Measurements from ENCODE around the gene HMG20A.
"Not testable (repeated sequence)": the region's sequence is repeated elsewhere in the genome, so short reads cannot be mapped to it uniquely, and the experiment has no call there.

The HMG20A gene

DNA sequence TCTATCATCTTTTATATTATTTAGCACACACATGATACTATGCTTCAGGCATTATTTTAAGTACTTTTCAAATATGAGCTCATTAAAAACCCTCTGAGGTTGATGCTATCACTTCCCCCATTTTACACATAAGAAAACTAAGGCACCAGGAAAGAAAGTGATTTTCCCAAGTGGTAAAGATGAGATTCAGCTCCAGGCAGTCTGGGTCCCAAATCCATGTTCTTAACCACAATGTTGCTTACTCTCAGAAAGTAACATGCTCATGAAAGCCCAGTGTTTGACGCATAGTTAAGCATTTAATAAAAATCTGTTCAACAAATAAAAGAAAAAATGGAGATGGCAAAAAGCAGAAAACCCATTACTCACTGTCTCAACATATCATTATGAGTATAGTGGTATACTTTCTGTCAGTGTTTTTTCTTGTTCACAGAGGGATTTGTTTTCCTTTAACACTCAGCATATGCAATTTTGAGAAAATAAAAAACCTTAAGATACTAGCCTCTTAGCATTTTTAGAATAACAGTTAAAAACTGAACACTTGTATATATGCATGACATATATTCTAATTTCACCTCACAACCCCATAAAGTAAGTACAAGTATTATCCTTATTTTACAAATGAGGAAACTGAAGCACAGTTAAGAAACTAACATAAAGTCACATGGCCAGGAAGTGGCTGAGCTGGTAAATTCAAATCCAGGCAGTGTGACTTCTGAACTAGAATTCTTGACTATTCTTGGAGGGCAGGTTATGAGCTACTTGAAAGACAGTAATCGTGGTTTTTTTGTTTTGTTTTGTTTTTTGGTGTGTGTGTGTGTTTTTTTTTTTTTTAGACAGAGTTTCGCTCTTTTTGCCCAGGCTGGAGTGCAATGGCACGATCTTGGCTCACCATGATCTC, 11.2 kb upstream of the HMG20A start:
- DNase-seq = no peak

DNA sequence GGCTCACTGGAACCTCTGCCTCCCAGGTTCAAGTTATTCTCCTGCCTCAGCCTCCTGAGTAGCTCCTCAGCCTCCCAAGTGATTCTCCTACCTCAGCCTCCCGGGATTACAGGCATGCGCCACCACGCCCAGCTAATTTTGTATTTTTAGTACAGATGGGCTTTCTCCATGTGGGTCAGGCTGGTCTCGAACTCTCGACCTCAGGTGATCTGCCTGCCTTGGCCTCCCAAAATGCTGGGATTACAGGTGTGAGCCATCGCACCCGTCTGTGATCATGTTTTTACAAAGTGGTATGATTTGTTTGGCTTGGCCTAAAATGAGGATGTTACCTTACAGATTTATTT, 10.6 kb upstream of the HMG20A start:
- DNase-seq = not testable (repeated sequence)

DNA sequence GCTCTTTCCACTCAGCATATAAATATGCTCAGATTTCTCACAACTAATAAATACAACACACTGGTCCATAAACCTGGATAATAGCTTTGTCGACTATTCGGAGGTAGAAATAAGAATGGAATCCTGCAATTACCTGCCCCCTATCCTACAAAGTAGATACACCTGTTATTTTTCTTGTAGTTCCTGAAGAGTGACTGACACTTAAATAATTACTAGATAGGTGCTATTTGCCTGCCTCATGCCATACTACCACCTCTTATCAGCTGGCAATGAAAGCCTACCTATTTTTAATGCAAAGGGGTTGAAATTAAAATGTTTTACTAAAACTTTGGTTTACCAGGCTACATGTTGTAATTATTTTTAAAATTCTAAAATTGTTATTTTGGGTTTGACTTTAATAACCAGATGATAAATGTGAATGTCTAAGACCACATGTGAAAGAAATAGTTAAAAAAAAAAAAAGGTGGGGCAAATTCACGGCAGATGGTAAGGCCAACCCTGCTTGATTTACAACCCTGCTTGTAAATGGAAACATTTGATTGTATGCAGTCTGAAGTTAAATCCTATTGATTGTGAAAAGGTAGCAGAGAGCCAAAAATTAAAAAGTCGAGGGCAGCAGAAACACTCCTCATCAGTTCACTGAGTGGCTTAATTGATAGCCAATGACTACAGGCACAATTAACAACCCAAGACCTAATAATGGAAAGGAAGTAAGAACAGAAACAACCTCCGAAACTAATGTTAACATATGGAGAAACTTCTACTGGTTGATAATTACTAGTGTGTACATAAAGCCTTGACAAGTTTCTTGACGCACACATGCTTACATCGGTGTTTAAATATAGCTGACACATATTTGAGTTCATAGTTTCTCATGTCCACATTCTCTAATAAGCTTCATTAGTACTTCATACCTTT, 9.7 kb upstream of the HMG20A start:
- DNase-seq = no peak

DNA sequence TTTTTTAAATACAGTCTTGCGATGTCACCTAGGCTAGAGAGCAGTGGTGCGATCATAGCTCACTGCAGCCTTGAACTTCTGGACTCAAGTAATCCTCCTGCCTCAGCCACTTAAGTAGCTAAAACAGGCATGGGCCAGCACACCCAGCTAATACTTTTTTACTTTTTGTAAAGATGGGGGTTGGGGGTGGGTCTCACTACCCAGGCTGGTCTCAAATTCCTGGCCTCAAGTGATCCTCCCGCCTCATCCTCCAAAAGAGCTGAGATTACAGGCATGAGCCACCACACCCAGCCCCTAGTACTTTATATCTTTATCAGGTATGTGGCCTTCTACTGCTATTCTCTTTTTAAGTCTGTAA, 9.1 kb upstream of the HMG20A start:
- DNase-seq = no peak

DNA sequence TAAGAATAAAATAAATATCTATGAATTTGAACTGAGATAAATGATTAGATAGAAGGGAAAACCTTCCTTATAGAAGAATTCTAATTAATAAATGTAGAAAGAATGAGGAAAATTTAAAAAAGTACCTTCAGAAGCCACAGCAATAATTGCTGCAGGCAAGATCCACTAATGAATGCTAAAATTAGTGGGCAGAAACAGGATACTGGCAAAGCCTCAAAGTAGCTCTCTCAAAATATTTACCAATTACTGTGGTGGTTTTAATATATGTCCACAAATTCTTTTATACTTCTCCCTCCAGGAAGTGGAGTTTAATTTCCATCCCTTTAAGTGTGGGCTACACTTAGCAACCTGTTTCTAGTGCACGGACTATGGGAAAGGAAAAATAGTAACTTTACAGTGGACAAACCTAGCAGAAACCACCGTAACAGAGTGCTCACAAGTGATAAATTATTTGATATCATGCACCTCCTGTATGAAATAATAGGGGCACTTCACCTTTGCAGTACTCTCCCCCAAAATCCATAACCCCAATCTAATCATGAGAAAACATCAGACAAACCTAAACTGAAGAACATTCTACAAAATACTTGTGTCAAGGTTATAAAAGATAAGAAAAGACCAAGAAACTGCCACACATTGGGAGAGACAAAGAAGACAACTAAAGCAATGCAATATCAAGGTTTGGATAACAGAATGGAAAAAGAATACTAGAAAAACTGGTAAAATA, 7.6 kb upstream of the HMG20A start:
- DNase-seq = no peak

DNA sequence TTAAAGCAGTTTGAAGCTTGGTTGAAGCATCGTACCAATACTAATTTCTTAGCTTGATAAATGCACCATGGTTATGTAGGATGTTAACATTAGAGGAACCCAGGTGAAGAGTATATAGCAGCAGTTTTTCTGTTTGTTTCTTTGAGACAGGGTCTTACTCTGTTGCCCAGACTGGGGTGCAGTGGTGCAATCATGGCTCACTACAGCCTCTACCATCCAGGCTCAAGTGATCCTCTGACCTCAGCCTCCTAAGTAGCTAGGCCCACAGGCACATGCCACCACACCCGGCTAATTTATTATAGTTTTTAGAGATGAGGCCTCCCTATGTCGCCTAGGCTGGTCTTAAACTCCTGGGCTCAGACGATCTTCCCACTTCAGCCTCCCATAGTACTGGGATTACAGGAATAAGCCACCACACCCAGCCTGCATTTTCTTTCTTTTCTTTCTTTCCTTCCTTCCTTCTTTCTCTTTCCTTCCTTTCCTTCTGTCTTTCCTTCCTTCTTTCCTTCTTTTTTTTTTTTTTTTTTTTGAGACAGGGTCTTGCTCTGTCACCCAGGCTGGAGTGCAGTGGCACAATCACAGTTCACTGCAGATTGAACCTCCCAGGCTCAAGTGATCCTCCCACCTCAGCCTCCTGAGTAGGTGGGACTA, 6.9 kb upstream of the HMG20A start:
- no peak for DNase-seq

DNA sequence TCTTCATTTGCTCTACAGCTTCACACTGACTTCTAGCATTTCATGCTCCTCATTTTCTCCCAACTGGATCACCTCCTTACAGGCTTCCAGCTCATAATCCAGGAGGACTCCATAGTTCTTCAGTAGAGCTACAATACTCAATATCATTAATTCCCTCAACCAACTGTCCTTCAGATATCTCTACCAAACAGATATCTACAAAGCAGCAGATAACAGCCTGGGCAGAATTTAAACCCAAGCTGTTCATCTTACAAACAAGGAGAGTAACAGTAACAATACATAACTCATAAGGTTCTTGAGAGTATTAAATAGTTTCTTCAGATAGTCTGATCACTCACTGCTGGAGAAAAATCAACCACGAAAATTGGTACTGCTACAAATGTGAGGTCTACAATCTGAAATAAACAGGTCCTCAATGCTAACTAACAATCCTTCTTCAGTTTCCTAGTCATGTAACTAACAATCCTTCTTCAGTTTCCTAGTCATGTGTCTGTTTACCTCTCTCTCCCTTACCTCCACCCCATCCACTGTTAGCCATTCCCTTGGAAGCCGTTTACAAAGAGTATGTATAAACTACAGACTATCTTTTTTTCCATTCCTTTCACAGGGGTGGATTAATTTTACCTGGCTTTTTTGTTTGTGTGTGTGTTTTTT, 5.8 kb upstream of the HMG20A start:
- DNase-seq = no peak

DNA sequence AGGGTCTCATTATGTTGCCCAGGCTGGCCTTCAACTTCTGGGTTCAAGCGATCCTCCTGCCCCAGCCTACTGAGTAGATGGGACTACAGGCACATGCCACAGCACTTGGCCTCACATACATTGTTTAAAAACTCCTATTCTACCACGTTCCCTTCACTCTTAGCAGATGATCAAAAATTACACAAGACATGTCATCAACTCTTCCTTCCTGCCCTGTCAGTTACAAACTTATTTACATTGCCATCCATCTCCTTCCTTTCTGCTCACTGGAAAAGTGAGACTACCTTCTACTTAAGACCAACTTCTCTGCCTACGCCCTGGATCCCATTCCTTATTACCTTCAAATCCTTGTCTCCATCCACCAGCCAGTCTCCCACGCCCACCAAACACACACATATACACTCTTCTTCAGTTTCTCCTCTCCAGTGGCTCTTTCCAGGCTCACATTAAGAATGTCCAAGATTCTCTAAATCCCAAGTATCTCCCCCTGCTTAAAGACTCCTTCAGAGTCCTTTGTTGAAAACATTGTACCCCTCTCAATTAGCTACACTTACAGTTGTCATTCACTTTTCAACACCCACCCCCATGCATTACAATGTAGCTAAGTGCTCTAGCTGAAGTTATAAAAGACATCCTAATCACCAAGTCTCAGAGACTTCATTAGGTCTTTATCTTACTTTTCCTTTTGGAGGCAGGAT, 5.1 kb upstream of the HMG20A start:
- no peak for DNase-seq

DNA sequence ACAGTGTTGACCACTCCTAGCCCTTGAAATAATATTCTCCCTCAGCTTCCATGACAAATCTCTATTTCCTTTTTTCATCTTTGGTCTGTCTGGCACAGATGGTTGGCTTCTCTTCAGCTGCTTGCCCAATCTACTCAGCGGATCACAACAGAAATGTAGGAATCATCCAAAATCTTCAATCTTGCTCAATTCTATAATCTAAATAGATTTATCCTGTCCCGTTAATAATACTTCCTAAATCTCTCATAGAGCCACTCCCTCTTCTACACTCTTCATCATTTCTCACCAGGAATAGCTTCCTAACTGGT, 4.6 kb upstream of the HMG20A start:
- DNase-seq = no peak

DNA sequence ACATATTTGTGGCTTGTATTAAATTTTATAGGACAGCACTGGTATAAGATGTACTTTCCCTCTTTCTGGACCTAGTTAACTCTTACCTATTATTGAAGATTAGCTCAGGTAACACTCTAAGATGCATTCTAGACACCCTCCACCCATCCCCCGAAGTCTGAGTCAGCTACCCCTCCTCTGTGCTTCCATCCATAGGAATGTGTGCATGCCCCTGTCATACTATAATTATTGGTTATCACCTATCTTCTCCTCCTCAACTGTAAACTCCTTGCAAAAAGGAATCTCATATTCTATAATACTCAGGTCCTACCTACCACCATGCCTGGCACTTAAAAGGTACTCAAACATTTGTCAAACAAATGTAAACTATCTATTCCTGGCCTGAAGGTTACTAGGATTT, 3.7 kb upstream of the HMG20A start:
- DNase-seq = no peak

DNA sequence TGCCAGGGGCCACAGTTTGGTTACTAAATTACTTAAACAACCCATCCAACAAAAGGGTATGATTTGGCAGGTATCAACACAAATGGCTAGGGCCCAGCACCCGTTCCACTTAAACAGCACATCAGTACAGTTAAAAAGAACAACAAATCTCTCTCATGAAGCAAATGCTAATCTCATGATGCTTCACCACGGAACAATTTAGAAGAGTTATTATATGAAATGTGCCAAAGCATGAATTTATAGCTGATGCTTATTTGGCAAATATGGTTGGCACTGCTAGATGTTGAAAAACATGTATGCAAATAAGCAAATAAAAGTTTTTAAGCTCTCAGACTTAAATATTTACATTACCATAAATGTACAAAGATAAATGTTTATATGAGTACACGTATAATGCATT, 3.1 kb upstream of the HMG20A start:
- DNase-seq = no peak

DNA sequence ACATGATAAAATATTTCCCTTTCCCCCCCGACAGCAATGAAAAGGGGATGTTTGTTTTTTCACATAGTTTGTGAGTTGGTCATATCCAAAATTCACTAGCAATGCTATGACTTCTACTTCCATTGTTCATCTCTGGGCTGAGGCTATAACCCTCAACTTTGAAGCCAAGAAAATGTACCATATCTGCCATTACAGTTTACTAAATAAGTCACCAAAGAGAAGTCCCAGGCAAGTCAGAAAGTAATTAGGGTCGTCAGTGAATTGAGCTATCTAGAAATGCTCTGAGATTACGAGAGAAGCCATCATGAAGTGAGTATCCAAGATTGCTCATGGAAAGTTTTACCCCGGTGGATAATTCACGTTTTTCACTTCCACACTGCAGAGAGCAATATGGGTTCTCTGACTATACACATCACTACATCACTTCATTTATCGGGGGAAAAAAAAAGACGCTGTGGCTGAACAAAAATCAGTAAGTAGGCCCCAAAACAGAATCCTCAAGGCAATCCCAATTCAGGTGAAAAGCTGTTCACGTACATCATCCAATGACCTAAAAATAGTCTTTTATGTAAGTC, 2.2 kb upstream of the HMG20A start:
- DNase-seq = no peak

DNA sequence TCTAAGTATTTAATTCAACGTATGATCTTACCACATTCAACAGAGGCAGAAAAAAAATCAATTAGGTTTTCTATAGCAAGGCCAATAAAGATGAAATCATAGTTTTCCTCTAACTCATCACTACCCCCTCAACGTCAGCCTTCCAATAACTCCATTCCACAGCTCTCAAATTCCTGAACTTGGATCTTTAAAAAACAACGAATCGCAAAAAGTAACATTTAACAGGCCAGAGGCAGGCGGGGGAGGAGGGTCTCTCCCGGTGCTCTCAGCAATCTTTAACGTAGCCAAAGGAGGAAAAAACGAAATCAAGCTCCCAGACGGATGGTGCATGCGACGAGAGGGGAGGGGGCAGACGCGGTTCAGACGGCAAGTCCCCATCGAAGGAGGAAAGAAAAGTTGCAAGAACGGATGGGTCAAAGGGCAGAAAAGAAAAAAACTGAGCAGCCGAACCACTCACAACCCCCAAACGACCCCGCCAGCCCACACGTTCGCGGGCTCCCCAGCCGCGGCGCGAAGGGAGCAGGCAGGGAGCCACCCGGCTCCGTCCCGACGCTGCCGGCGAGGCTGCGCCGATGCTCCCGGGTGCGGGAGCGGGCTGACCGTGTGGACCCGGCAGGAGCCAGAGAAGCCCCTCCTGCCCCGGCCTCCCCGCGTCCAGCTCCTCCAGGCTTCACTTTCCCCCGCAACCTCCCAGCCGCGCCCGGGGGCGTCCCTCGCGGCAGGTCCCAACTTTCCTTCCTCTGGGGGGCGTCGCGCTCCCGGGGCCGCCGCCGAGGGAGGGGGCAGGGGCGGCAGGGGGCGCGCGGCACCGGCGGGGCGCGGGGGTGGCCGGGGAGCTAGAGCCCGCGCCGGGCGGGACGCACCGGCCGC, 1.5 kb upstream of the HMG20A start:
- DNase-seq = no peak

DNA sequence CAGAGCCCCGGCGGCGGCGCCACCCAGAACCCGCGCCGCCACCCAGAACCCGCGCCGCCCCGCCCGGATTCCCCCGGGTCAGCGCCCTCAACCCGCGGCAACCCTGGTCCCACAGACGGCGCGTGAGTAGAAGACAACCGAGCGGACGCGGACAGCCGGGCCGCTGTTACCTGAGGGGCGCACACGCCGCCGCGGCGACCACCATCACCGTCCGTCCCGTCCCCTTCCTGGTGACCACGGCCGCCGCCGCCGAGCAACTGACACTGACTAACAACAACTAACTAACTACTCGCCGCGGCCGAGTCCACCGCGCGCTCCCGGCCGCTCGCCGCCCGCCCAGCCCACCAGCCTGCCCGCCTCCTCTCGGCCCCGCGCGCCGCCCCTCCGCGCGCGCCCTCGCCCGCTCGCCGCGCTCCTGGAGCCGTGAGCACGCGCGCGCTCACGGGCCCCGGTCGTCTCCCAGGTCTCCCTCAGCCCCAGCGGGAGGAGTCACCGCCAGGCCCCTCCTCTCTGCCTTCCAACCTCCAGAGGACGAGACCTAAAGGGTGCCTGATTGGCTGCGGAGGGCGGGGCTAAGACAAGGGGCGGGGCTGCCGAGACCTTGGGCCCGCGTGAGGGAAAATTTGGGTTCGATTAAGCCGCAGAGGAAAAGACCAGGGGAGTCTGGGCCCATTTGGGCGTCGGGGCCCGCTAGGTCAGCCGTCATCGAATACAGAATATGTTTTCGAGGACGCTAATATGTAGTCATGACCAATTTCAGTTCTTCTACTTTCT, 665 bp upstream of the HMG20A start, which contains the start of gene PEAK1:
PEAK1 (minus strand) TSS at position 269 of the 774 bp plus-strand sequence. CDS start 238,178 bp downstream, outside the sequence.
- peak; percentile 97 to 98 for DNase-seq

DNA sequence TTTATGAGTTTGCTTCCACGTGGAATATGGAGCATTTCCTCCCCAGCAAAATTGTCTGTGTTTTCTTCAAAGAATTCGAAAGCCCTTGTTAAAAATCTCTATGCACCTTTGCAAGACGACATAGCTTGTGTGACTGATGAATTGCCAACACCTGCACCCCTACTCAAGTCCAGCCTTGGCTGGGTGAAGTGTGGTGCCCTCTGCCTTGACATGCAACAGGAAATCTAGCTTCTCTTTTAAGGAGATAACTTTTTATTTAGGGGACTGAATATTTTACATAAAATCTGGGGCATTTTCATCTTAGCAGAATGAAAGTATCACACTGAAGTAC, 647 bp downstream of the HMG20A start:
- DNase-seq = no peak

DNA sequence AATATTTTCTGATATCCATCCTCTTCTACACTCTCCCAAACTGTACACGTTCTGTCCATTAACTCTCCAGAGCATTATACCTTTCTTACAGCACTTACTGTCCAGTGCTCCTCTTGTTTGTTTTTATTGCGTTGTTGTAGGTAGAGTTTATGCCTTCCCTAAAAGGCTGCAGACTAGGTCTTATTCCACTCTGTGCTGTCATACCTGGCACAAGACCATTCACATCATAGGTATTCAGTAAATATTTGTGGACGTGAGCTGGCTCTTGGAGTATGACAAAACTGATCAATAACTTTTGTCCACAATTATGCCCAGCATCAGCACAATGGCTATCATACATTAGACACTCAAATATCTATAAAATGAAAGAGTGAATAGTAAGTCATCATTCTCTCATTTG, 4.4 kb downstream of the HMG20A start:
- no peak for DNase-seq

DNA sequence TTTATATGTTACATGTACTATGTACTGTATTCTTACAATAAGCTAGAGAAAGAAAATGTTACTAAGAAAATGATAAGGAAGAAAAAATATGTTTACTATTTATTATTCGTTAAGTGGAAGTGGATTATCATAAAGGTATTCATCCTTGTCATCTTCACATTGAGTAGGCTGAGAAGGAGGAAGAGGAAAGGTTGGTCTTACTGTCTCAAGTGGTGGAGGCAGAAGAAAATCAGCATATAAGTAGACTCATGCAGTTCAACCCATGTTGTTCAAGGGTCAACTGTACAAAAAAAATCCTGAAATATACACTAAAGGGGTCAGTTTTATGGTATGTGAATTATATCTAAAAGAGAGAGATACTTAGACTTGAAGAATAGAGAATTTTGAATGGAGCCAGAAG, 5.7 kb downstream of the HMG20A start:
- no peak for DNase-seq

DNA sequence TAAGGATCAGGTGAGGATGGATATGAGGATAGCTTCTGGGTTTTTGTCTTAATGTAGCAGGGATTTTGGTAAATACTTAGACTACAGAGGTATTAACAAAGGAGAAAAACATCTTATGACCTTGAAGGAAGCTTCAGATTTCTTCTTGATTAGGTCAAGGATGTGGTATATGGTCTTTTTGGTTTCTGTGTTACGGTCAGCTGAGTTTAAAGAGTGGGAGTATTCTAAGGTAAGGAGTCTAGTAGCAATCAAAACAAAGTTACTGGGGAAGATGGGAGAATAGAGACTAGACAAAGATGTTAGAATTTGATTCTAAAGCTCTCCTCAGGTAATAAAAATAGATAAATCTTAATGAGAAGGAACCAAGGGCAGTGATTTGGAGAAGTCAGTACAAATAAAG, 6.2 kb downstream of the HMG20A start:
- DNase-seq = no peak

DNA sequence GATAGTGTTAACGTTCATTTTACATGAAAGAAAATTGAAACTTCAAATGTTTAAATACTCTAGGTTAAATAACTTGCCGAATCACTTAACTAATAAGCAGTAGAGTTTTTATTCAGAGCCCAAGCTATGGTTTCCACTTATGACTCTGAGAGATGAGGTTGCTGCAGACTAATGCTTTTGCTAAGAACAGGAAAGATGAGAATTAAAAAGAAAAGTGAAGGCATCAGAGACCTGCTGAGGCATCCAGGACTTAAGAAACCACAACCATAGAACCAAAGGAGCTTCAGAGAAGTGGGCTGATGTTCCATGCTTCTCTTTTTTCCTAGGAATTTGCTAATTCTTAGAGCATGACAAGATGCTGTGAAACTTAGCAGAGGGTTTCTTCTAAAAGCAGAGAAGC, 9.5 kb downstream of the HMG20A start:
- DNase-seq = no peak

DNA sequence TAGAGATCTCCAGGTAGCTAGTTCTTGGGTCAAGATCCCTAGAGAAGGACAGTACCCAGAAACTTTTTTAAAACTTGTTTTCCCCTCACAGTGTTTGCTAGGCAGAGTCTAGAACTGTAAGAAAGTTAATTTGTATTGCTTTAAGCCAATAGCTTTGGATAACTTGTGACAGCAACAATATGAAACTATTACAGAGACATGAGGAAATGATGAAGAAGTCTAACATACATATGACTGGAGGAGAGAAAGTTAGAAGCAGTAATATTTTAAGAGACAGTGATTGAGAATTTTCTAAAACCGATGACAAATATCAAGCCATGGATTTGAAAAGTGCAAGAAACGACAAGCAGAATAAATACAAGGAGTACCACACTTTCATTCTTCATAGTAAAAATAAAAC, 10.0 kb downstream of the HMG20A start:
- DNase-seq = no peak
